Ammon's horn (tissue), 1 donor: Measurements from ENCODE around the gene UCP3.
A peak's percentile ranks its signal among the peaks of the same experiment; 100 is the strongest.

ENCODE experiments used
- DNase-seq: peaks from one replicate; pipeline ENCODE4 v3.0.0-alpha.2; 2016; ENCODE audit warnings: low spot score

The UCP3 gene, protein sequence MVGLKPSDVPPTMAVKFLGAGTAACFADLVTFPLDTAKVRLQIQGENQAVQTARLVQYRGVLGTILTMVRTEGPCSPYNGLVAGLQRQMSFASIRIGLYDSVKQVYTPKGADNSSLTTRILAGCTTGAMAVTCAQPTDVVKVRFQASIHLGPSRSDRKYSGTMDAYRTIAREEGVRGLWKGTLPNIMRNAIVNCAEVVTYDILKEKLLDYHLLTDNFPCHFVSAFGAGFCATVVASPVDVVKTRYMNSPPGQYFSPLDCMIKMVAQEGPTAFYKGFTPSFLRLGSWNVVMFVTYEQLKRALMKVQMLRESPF

GRCh38 chr11:74008373-74009229 is at the start of gene UCP3:
UCP3 (minus strand) TSS chr11:74009085; CDS start chr11:74007042, 2,043 bp downstream.
- DNase-seq: no peak

GRCh38 chr11:74057249-74058151 is 48.6 kb upstream of the UCP3 start:
- no peak for DNase-seq

- DNase-seq: no peak
These were observed 47.1 kb upstream of the UCP3 start for GRCh38 chr11:74055938-74056337.

DNA sequence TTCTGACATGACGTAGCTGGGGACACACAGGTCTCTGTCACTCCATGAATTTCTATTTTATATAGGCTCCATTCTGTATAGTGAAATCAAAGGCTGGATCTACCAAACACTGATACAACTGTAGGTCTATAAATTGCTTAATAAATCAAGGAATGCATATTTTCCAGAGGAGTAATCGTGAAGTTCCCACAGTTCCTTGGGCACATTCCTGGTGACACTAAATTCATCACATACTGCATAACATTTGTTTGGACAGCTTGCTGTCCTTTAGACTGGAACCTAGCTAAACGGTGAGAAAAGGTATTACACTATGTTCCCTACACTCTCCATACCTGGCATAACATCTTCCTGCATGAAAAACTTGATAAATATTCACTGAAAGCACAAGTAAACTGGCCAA is 41.6 kb upstream of the UCP3 start:
- no peak for DNase-seq

GRCh38 chr11:74048993-74049392 is 40.1 kb upstream of the UCP3 start:
- DNase-seq: no peak

DNA sequence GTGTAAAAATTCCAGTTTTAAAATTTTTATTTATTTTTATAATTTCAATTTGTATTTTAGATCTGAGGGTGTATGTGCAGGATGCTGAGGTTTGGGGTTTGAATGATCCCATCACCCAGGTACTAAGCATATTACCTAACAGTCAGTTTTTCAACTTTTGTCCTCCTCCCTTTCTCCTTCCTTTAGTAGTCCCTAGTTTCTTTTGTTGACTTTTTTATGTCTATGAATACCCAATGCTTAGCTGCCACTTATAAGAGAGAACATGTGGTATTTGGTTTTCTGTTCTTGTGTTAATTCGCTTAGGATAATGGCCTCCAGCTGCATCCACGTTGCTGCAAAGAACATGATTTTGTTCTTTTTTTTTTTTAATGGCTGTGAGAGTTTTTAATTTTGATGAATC is 35.7 kb upstream of the UCP3 start:
- DNase-seq: no peak

DNA sequence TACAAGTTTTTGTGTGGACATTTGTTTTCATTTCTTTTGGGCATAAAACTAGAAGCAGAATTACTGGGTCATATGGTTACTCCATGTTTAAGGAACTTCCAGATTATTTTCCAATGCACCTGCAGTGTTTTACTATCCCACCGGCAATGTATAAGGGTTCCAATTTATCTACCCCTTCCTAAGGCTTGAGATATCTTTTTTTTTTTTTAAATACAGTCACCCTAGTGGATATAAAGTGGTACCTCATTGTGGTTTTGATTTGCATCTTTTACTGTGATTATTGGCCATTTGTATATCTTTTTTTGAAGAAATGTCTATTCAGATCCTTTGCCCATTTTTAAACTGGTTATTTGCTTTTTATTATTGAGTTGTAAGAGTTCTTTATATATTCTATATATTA is 34.6 kb upstream of the UCP3 start:
- no peak for DNase-seq

DNA sequence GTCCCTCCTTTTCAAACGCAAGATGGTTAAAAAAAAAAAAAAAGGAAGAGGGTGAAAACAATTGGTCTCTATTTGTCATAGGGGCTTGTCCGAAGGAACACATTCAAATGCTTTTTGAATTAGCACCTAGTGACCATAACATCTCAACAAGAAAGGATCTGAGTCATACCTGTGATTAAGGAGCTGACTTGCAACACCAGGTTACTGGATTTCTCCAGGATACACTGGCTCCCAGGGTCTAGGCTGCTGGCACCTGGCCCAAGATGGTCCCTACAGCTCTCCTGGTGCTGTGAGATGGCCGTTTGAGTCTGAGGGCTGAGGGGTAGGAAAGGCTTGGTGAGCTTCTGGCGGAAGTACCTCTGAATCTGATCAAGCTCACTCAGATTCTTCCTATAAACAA is 28.4 kb upstream of the UCP3 start:
- no peak for DNase-seq

- DNase-seq: no peak
These were observed 26.4 kb upstream of the UCP3 start for GRCh38 chr11:74035264-74035663.

- DNase-seq: no peak
These were observed 24.2 kb upstream of the UCP3 start for GRCh38 chr11:74033046-74033445.

- DNase-seq: no peak
These were observed 22.1 kb upstream of the UCP3 start for GRCh38 chr11:74030723-74031676.

- DNase-seq: peak; percentile 40
These were observed 16.7 kb upstream of the UCP3 start for GRCh38 chr11:74025467-74026166.

- no peak for DNase-seq
These were observed 15.6 kb upstream of the UCP3 start for GRCh38 chr11:74024261-74025029.

GRCh38 chr11:74023276-74023675 is 14.4 kb upstream of the UCP3 start:
- peak; percentile 45 for DNase-seq

- DNase-seq: peak; percentile 36
These were observed 13.7 kb upstream of the UCP3 start for GRCh38 chr11:74022546-74022945.

- DNase-seq: no peak
These were observed 13.1 kb upstream of the UCP3 start for GRCh38 chr11:74021998-74022397.

GRCh38 chr11:74020539-74020938 is 11.7 kb upstream of the UCP3 start:
- peak; percentile 24 for DNase-seq

DNA sequence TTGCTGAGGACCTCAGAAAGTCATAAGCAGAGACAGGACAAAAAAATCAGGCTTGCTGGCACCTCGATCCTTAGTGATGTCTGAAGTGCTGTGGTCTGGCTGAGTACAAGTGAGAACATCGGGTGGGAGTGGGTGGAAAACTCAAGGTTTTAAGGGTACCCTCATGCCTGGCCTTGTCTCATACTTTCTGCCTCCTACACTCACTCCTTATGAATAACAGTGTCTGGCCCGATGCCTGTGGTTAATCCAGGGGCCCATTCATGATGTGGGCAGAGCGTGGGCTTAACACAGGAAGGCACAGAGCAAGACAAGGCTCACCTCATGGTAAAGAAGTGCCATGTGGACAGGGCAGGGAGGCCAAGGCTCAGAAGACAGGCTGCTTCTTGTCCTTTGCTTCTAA is 11.0 kb upstream of the UCP3 start:
- no peak for DNase-seq

GRCh38 chr11:74019104-74019738 is 10.3 kb upstream of the UCP3 start:
- no peak for DNase-seq
